SK-N-SH treated with all-trans-retinoic acid at 6 μM for 48 hours (cell line): Measurements from ENCODE around the gene SCAMP1.

Experiments used
- ARNTL ChIP-seq: fragments of 450-650 bp; formaldehyde crosslinking; IDR thresholded peaks from 2 replicates; pipeline ENCODE4 v1.5.0; 2020; ENCODE audit warnings: low read depth, mild to moderate bottlenecking, moderate library complexity, borderline replicate concordance
- BACH2 ChIP-seq: fragments of 250-450 bp; sonication (Bioruptor Pico); IDR thresholded peaks from 2 replicates; pipeline ENCODE4 v1.9.0; 2021; ENCODE audit warnings: mild to moderate bottlenecking, borderline replicate concordance
- GLIS3 ChIP-seq: fragments of 250-450 bp; sonication (Bioruptor Pico); IDR thresholded peaks from 2 replicates; pipeline ENCODE4 v1.5.0; 2020; ENCODE audit warnings: mild to moderate bottlenecking, moderate library complexity
- ZFP3 ChIP-seq: fragments of 250-450 bp; sonication (Bioruptor Pico); IDR thresholded peaks from 2 replicates; pipeline ENCODE4 v1.5.0; 2020; ENCODE audit warnings: mild to moderate bottlenecking, moderate library complexity

DNA sequence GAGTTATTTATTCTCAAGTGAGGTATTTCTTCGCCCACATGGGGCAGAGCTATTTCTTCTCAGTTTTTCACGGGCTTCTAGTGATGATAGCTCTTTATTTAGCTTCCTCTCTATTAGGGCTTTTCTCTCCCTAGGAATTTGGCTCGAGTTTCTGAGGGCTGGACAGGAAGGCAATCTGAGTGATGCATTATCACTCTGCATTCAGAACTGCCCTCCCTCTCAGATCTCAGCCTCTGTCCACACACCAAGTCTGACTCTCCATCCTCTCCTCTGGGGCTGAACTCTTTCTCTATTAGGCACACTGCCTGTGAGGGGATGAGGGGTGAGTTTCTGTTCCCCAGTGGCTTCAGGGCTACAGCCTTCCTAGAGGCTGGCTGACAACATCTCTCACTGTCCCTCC lies 14.9 kb upstream of the SCAMP1 start:
- TF ChIP-seq ARNTL (CRISPR knock-in tag) (no peak), ZFP3 (CRISPR knock-in tag) (no peak), BACH2 (CRISPR knock-in tag) (no peak), GLIS3 (CRISPR knock-in tag) (no peak)
